WTC11 (cell line): Measurements from ENCODE around the gene JOSD2. TPM values are rescaled to one million over a fixed set of nuclear protein-coding genes. Genes with fewer than 3 reads are reported as not detected.

Experiments
- ATAC-seq: fragments of 200-7000 bp; cut with Tn5 transposase; 2 replicates; pipeline ENCODE4 v1.10.0; 2021; ENCODE audit warnings: mild to moderate bottlenecking, moderate library complexity
- CTCF ChIA-PET: fragments of 300-600 bp; sonication (Branson Sonifier 250); formaldehyde crosslinking; loops from one replicate; lab custom pipeline; 2021; ENCODE audit warnings: antibody characterized with exemption; lab: Charles Lee
- POLR2A ChIA-PET: fragments of 350-600 bp; sonication (Branson Sonifier 250); formaldehyde crosslinking; loops from one replicate; lab custom pipeline; 2021; ENCODE audit warnings: antibody characterized with exemption; lab: Charles Lee
- DNase-seq: peaks from one replicate; pipeline ENCODE4 v3.0.0; 2021; ENCODE audit warnings: low spot score
- H3K27ac Mint-ChIP-seq: 2 replicates; pipeline ENCODE4 v1.8.0; 2021; ENCODE audit warnings: mixed read lengths
- H3K27me3 Mint-ChIP-seq: 2 replicates; pipeline ENCODE4 v1.8.0; 2021; ENCODE audit warnings: low read depth, mild to moderate bottlenecking, moderate library complexity, mixed read lengths
- H3K36me3 Mint-ChIP-seq: 2 replicates; pipeline ENCODE4 v1.8.0; 2021; ENCODE audit warnings: mixed read lengths
- H3K4me1 Mint-ChIP-seq: 2 replicates; pipeline ENCODE4 v1.8.0; 2022; ENCODE audit warnings: mixed read lengths
- H3K4me3 Mint-ChIP-seq: 2 replicates; pipeline ENCODE4 v1.8.0; 2021; ENCODE audit warnings: mild to moderate bottlenecking, moderate library complexity, mixed read lengths
- H3K9me3 Mint-ChIP-seq: 2 replicates; pipeline ENCODE4 v1.8.0; 2021; ENCODE audit warnings: mixed read lengths
- ETV6 ChIP-seq: sonication (generic); formaldehyde crosslinking; IDR thresholded peaks from 2 replicates; pipeline ENCODE4 v1.8.1; 2022; ENCODE audit warnings: mild to moderate bottlenecking, missing genetic modification reagents
- GABPB1 ChIP-seq: sonication (generic); formaldehyde crosslinking; IDR thresholded peaks from 2 replicates; pipeline ENCODE4 v1.8.1; 2023; ENCODE audit warnings: mild to moderate bottlenecking, missing genetic modification reagents
- JUN ChIP-seq: sonication (generic); formaldehyde crosslinking; IDR thresholded peaks from 2 replicates; pipeline ENCODE4 v1.8.0; 2023; ENCODE audit warnings: mild to moderate bottlenecking, missing genetic modification reagents
- NFYB ChIP-seq: sonication (generic); formaldehyde crosslinking; conservative IDR thresholded peaks from 2 replicates; pipeline ENCODE4 v1.8.0; 2022; ENCODE audit warnings: low read depth, missing genetic modification reagents
- NR2C2 ChIP-seq: sonication (generic); formaldehyde crosslinking; IDR thresholded peaks from 2 replicates; pipeline ENCODE4 v1.8.0; 2022; ENCODE audit warnings: mild to moderate bottlenecking, missing genetic modification reagents
- NR3C1 ChIP-seq: sonication (generic); formaldehyde crosslinking; conservative IDR thresholded peaks from 2 replicates; pipeline ENCODE4 v1.8.1; 2023; ENCODE audit warnings: low read depth, mild to moderate bottlenecking, missing genetic modification reagents
- SOX15 ChIP-seq: fragments of 250-450 bp; sonication (Bioruptor Pico); IDR thresholded peaks from 2 replicates; pipeline ENCODE4 v1.9.0; 2021; ENCODE audit warnings: mild to moderate bottlenecking
- TP53 ChIP-seq: sonication (generic); formaldehyde crosslinking; IDR thresholded peaks from 2 replicates; pipeline ENCODE4 v1.8.1; 2023; ENCODE audit warnings: mild to moderate bottlenecking, missing genetic modification reagents
- ZNF232 ChIP-seq: sonication (generic); formaldehyde crosslinking; IDR thresholded peaks from 2 replicates; pipeline ENCODE4 v1.8.0; 2022; ENCODE audit warnings: mild to moderate bottlenecking, missing genetic modification reagents
- ZNF416 ChIP-seq: fragments of 250-450 bp; sonication (Bioruptor Pico); IDR thresholded peaks from 2 replicates; pipeline ENCODE4 v1.9.0; 2021; ENCODE audit warnings: mild to moderate bottlenecking, inconsistent platforms
- total RNA-seq: library from RNA; stranded (reverse); gene quantifications from 3 replicates; pipeline ENCODE4 v1.2.3, GENCODE V29; 2021
- TF ChIP-seq, protein P1 (sequence below): fragments of 250-450 bp; sonication (Bioruptor Pico); IDR thresholded peaks from 2 replicates; pipeline ENCODE4 v1.9.0; 2021; ENCODE audit warnings: mild to moderate bottlenecking, borderline replicate concordance
- TF ChIP-seq, protein P2 (sequence below): sonication (generic); formaldehyde crosslinking; IDR thresholded peaks from 2 replicates; pipeline ENCODE4 v1.8.1; 2023; ENCODE audit warnings: mild to moderate bottlenecking, missing genetic modification reagents, borderline replicate concordance
- TF ChIP-seq, protein P3 (sequence below): sonication (generic); formaldehyde crosslinking; IDR thresholded peaks from 2 replicates; pipeline ENCODE4 v1.8.1; 2022; ENCODE audit warnings: low read depth, missing genetic modification reagents, borderline replicate concordance
- TF ChIP-seq, protein P4 (sequence below): sonication (generic); formaldehyde crosslinking; IDR thresholded peaks from 2 replicates; pipeline ENCODE4 v1.8.0; 2022; ENCODE audit warnings: mild to moderate bottlenecking, missing genetic modification reagents

The JOSD2 gene
- total RNA-seq, 1 experiment from 2014 or later, result 4.0 TPM

DNA sequence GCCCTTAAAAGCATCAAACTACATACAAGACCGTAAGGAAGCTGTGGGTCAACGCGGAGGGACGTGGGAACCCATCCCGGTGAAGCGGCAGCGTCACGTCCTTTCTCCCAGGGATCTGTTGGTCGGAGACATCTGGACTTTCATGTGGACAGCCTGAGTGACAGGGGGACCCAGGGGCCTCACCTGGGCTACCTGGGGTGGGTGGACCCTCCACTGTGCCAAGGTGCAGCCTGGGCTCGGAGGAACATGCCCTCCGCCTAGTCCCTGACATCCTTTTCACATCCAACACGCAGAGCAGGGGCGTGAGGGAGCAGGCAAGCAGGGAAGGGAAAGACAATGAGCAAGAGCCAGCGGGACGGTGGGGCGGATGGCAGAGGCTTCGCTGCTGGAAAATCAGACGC, 20.6 kb downstream of the JOSD2 start (continued):
- TF ChIP-seq, protein P1, sequence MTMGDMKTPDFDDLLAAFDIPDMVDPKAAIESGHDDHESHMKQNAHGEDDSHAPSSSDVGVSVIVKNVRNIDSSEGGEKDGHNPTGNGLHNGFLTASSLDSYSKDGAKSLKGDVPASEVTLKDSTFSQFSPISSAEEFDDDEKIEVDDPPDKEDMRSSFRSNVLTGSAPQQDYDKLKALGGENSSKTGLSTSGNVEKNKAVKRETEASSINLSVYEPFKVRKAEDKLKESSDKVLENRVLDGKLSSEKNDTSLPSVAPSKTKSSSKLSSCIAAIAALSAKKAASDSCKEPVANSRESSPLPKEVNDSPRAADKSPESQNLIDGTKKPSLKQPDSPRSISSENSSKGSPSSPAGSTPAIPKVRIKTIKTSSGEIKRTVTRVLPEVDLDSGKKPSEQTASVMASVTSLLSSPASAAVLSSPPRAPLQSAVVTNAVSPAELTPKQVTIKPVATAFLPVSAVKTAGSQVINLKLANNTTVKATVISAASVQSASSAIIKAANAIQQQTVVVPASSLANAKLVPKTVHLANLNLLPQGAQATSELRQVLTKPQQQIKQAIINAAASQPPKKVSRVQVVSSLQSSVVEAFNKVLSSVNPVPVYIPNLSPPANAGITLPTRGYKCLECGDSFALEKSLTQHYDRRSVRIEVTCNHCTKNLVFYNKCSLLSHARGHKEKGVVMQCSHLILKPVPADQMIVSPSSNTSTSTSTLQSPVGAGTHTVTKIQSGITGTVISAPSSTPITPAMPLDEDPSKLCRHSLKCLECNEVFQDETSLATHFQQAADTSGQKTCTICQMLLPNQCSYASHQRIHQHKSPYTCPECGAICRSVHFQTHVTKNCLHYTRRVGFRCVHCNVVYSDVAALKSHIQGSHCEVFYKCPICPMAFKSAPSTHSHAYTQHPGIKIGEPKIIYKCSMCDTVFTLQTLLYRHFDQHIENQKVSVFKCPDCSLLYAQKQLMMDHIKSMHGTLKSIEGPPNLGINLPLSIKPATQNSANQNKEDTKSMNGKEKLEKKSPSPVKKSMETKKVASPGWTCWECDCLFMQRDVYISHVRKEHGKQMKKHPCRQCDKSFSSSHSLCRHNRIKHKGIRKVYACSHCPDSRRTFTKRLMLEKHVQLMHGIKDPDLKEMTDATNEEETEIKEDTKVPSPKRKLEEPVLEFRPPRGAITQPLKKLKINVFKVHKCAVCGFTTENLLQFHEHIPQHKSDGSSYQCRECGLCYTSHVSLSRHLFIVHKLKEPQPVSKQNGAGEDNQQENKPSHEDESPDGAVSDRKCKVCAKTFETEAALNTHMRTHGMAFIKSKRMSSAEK (CRISPR knock-in tag), result no peak
- no peak for TF ChIP-seq NFYB
- TF ChIP-seq ZNF416 (CRISPR knock-in tag), result no peak
- TF ChIP-seq JUN (CRISPR knock-in tag), result no peak
- TF ChIP-seq, protein P2, sequence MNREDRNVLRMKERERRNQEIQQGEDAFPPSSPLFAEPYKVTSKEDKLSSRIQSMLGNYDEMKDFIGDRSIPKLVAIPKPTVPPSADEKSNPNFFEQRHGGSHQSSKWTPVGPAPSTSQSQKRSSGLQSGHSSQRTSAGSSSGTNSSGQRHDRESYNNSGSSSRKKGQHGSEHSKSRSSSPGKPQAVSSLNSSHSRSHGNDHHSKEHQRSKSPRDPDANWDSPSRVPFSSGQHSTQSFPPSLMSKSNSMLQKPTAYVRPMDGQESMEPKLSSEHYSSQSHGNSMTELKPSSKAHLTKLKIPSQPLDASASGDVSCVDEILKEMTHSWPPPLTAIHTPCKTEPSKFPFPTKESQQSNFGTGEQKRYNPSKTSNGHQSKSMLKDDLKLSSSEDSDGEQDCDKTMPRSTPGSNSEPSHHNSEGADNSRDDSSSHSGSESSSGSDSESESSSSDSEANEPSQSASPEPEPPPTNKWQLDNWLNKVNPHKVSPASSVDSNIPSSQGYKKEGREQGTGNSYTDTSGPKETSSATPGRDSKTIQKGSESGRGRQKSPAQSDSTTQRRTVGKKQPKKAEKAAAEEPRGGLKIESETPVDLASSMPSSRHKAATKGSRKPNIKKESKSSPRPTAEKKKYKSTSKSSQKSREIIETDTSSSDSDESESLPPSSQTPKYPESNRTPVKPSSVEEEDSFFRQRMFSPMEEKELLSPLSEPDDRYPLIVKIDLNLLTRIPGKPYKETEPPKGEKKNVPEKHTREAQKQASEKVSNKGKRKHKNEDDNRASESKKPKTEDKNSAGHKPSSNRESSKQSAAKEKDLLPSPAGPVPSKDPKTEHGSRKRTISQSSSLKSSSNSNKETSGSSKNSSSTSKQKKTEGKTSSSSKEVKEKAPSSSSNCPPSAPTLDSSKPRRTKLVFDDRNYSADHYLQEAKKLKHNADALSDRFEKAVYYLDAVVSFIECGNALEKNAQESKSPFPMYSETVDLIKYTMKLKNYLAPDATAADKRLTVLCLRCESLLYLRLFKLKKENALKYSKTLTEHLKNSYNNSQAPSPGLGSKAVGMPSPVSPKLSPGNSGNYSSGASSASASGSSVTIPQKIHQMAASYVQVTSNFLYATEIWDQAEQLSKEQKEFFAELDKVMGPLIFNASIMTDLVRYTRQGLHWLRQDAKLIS, result no peak
- TF ChIP-seq NR2C2 (CRISPR knock-in tag), result no peak
- TF ChIP-seq TP53 (CRISPR knock-in tag), result no peak
- TF ChIP-seq NR3C1, result no peak

DNA sequence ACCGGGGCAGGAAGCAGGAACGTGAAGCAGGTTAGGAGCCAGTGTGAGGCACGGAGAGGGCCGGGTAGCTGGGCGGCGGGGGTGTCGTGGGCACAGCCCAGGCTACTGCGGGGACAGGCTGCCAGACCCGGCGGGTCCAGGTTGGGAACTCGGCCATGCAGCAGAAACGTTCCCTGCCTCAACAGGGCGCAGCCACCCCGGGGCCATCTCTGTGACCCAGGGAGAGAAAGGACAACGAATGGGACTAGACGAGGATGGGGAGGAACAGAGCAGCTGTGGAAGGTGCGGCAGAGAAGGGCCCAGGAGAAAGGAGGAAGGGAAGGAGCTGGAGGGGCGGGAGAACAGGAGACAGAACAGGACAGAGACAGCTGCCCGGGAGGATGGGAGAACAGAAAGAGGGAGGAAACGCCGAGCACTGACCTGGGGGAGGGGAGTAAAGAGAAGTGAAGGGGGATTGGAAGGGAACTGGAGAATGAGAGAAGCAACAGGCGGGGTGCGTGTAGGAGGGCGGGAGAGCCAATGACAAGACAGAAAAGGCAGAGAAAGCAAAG, 21.5 kb downstream of the JOSD2 start:
- DNase-seq, result no peak
- TF ChIP-seq, protein P3, sequence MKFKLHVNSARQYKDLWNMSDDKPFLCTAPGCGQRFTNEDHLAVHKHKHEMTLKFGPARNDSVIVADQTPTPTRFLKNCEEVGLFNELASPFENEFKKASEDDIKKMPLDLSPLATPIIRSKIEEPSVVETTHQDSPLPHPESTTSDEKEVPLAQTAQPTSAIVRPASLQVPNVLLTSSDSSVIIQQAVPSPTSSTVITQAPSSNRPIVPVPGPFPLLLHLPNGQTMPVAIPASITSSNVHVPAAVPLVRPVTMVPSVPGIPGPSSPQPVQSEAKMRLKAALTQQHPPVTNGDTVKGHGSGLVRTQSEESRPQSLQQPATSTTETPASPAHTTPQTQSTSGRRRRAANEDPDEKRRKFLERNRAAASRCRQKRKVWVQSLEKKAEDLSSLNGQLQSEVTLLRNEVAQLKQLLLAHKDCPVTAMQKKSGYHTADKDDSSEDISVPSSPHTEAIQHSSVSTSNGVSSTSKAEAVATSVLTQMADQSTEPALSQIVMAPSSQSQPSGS (CRISPR knock-in tag), result no peak
- TF ChIP-seq, protein P4, sequence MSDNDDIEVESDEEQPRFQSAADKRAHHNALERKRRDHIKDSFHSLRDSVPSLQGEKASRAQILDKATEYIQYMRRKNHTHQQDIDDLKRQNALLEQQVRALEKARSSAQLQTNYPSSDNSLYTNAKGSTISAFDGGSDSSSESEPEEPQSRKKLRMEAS (CRISPR knock-in tag), result no peak
- TF ChIP-seq SOX15, result no peak
- TF ChIP-seq ETV6 (CRISPR knock-in tag), result no peak
- TF ChIP-seq ZNF232 (CRISPR knock-in tag), result no peak
- TF ChIP-seq GABPB1 (CRISPR knock-in tag), result no peak
- Mint-ChIP-seq H3K27me3 (peaks cover 97% of the 10 kb centered on the region), H3K27ac (no peak overlapping the region), H3K36me3 (peaks cover 30% of the 10 kb centered on the region), H3K4me3 (no peak overlapping the region), H3K4me1 (peaks cover 40% of the 10 kb centered on the region), H3K9me3 (peaks cover 29% of the 10 kb centered on the region)
- CTCF ChIA-PET, result interaction anchor here (0.6 to 3.8 kb wide), 8 partner anchors 11 to 132 kb away, joined by 3 to 33 read pairs (median 4); no protein-coding TSS in a partner anchor
- POLR2A ChIA-PET, result no interaction called here
- ATAC-seq, result peak; percentile 28
